ENCODE data around the gene FARS2. TPM values are rescaled to one million over a fixed set of nuclear protein-coding genes. Genes with fewer than 3 reads are reported as not detected.

FARS2 gene
- total and polyA plus RNA-seq, 9 of the 15 experiments (the other 6 are each of a cell fraction or from before 2014, with no cell fraction given) = 16.5 to 62.2 (median 27.0) TPM

DNA sequence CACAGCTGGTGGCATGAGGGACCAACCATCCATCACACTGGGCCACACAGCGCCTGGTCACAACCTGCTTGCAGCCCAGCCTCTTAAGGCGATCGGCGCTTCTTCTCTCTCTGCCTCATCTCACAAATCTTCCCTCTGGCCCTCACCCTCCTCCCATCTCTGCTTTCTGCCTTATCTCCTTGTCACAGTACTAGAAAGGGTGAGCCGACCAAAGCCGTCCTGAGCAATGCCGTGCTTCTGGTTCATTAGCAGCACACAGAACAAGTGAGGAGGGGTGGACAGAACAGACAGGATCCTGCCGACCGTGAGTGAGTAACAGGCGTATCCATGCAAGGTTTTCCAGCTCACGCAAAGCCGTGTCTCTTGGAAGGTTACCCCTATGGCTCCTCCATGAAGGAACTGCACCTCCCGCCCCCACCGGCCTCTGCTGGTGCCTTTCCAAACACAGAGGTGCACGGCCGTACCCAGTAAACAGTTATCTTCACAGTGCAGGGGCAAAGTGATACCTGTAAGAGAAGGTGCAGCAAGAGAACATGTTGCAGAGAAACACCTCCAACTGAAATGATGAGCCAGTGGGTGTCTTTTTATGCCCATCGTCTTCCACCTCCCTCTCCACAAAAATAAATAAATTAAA is 331.7 kb downstream of the FARS2 start (continued):
- TF ChIP-seq, protein P1, sequence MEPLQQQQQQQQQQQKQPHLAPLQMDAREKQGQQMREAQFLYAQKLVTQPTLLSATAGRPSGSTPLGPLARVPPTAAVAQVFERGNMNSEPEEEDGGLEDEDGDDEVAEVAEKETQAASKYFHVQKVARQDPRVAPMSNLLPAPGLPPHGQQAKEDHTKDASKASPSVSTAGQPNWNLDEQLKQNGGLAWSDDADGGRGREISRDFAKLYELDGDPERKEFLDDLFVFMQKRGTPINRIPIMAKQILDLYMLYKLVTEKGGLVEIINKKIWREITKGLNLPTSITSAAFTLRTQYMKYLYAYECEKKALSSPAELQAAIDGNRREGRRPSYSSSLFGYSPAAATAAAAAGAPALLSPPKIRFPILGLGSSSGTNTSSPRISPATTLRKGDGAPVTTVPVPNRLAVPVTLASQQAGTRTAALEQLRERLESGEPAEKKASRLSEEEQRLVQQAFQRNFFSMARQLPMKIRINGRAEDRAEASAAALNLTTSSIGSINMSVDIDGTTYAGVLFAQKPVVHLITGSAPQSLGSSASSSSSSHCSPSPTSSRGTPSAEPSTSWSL (CRISPR knock-in tag; IDR thresholded peaks at IDR 0.05; ENCODE audit: borderline replicate concordance) = no peak
- TF ChIP-seq ELF4 (CRISPR knock-in tag; IDR thresholded peaks at IDR 0.05) (no peak), SREBF2 (CRISPR knock-in tag; IDR thresholded peaks at IDR 0.05) (no peak), MYNN (IDR thresholded peaks at IDR 0.05) (no peak), MYNN (CRISPR knock-in tag; IDR thresholded peaks at IDR 0.05) (no peak), NFRKB (IDR thresholded peaks at IDR 0.05; ENCODE audit: low read depth) (no peak), PRPF4 (IDR thresholded peaks at IDR 0.05; ENCODE audit: insufficient read depth, low read depth, low read length, poor library complexity, severe bottlenecking) (no peak), ESRRB (CRISPR knock-in tag; IDR thresholded peaks at IDR 0.05; ENCODE audit: borderline replicate concordance) (no peak), ZNF263 (CRISPR knock-in tag; IDR thresholded peaks at IDR 0.05; ENCODE audit: borderline replicate concordance) (peak; percentile 97), BRD4 (IDR thresholded peaks at IDR 0.05) (no peak), FOXK2 (conservative IDR thresholded peaks at IDR 0.05 in 1 of 2, IDR thresholded peaks at IDR 0.05 in 1 of 2; ENCODE audit: low read depth in 2 of 2) (no peak), PCBP2 (IDR thresholded peaks at IDR 0.05; ENCODE audit: low read depth, low read length, poor library complexity, severe bottlenecking) (no peak), EHMT2 (IDR thresholded peaks at IDR 0.05) (no peak), ILF3 (IDR thresholded peaks at IDR 0.05; ENCODE audit: borderline replicate concordance) (no peak), KDM5B (IDR thresholded peaks at IDR 0.05; ENCODE audit: insufficient replicate concordance, low read depth, low read length) (no peak), RUNX1 (IDR thresholded peaks at IDR 0.05; ENCODE audit: low read depth) (no peak), JUN (IDR thresholded peaks at IDR 0.05; ENCODE audit: borderline replicate concordance, low read depth, low read length) (no peak), JUN (CRISPR knock-in tag; IDR thresholded peaks at IDR 0.05; ENCODE audit: borderline replicate concordance) (no peak), ZNF239 (CRISPR knock-in tag; IDR thresholded peaks at IDR 0.05) (no peak), KLF16 (IDR thresholded peaks at IDR 0.05) (no peak), ARID1B (IDR thresholded peaks at IDR 0.05) (peak; percentile 87), TAF15 (IDR thresholded peaks at IDR 0.05; ENCODE audit: low read depth, low read length) (no peak), FUS (optimal IDR thresholded peaks at IDR 0.05; ENCODE audit: low read depth, low read length) (no peak), FOXA3 (CRISPR knock-in tag; conservative IDR thresholded peaks at IDR 0.05 in 1 of 2, IDR thresholded peaks at IDR 0.05 in 1 of 2) (no peak)
- TF ChIP-seq, protein P2, sequence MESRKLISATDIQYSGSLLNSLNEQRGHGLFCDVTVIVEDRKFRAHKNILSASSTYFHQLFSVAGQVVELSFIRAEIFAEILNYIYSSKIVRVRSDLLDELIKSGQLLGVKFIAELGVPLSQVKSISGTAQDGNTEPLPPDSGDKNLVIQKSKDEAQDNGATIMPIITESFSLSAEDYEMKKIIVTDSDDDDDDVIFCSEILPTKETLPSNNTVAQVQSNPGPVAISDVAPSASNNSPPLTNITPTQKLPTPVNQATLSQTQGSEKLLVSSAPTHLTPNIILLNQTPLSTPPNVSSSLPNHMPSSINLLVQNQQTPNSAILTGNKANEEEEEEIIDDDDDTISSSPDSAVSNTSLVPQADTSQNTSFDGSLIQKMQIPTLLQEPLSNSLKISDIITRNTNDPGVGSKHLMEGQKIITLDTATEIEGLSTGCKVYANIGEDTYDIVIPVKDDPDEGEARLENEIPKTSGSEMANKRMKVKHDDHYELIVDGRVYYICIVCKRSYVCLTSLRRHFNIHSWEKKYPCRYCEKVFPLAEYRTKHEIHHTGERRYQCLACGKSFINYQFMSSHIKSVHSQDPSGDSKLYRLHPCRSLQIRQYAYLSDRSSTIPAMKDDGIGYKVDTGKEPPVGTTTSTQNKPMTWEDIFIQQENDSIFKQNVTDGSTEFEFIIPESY (CRISPR knock-in tag; IDR thresholded peaks at IDR 0.05) = no peak
